H54 (cell line): ENCODE data around the gene GRIN2A.

Experiments used
- DNase-seq: peaks from one replicate; pipeline ENCODE4 v3.0.0; 2011; ENCODE audit warnings: low spot score, mixed read lengths; ENCODE audit not compliant: insufficient read length
- FAIRE-seq: peaks from 3 replicates; lab custom pipeline; 2011; peaks lifted over from hg19 to GRCh38; lab: Jason Lieb, UNC
- POLR2A ChIP-seq: IDR thresholded peaks from 2 replicates; pipeline ENCODE4 v1.6.1; 2011; ENCODE audit warnings: low read depth, mild to moderate bottlenecking, low read length

GRIN2A gene

GRCh38 chr16:10080051-10080772 is 102.0 kb downstream of the GRIN2A start:
- TF ChIP-seq POLR2A: no peak
- FAIRE-seq (no peak), DNase-seq (peak; percentile 33)

- no peak for FAIRE-seq
- TF ChIP-seq POLR2A: no peak
- DNase-seq: no peak
Observed at GRCh38 chr16:10078541-10078949, 103.7 kb downstream of the GRIN2A start.

- no peak for DNase-seq
- TF ChIP-seq POLR2A: no peak
- FAIRE-seq: no peak
Observed at GRCh38 chr16:10077861-10078260, 104.4 kb downstream of the GRIN2A start.

GRCh38 chr16:10076037-10076436 is 106.2 kb downstream of the GRIN2A start:
- no peak for TF ChIP-seq POLR2A
- FAIRE-seq (no peak), DNase-seq (no peak)

GRCh38 chr16:10070591-10070990 is 111.6 kb downstream of the GRIN2A start:
- no peak for DNase-seq
- no peak for FAIRE-seq
- TF ChIP-seq POLR2A: no peak

- DNase-seq: no peak
- no peak for TF ChIP-seq POLR2A
- FAIRE-seq: no peak
Observed at GRCh38 chr16:10069374-10069773, 112.9 kb downstream of the GRIN2A start.

- FAIRE-seq (no peak), DNase-seq (no peak)
- TF ChIP-seq POLR2A: no peak
Observed at GRCh38 chr16:10067835-10068234, 114.4 kb downstream of the GRIN2A start.

GRCh38 chr16:10067406-10067805 is 114.8 kb downstream of the GRIN2A start:
- no peak for FAIRE-seq

GRCh38 chr16:10065019-10065418 is 117.2 kb downstream of the GRIN2A start:
- TF ChIP-seq POLR2A: no peak
- DNase-seq: no peak
- no peak for FAIRE-seq

More at GRCh38 chr16:10067406-10067805, 114.8 kb downstream of the GRIN2A start:
- no peak for DNase-seq
- TF ChIP-seq POLR2A: no peak

GRCh38 chr16:10048850-10049249 is 133.4 kb downstream of the GRIN2A start:
- no peak for FAIRE-seq
- no peak for DNase-seq
- TF ChIP-seq POLR2A: no peak

GRCh38 chr16:10045947-10046346 is 136.3 kb downstream of the GRIN2A start:
- FAIRE-seq (no peak), DNase-seq (no peak)
- TF ChIP-seq POLR2A: no peak

- no peak for TF ChIP-seq POLR2A
- no peak for FAIRE-seq
- DNase-seq: no peak
Observed at GRCh38 chr16:10045291-10045775, 136.9 kb downstream of the GRIN2A start.

- no peak for FAIRE-seq
- no peak for DNase-seq
- TF ChIP-seq POLR2A: no peak
Observed at GRCh38 chr16:10040136-10041080, 141.8 kb downstream of the GRIN2A start.
